Skeletal muscle satellite cell (primary cell): ENCODE data around the gene LRMDA.

Experiments
- H3K27me3 ChIP-seq: 2 replicates; pipeline ENCODE4 v1.7.0; 2013; ENCODE audit warnings: low read length; ENCODE audit not compliant: control insufficient read depth, insufficient read depth
- H3K36me3 ChIP-seq: 2 replicates; pipeline ENCODE4 v1.7.0; 2013; ENCODE audit warnings: mild to moderate bottlenecking, control low read depth, low read length; ENCODE audit not compliant: insufficient read depth
- H3K4me1 ChIP-seq: 2 replicates; pipeline ENCODE4 v1.7.0; 2013; ENCODE audit warnings: low read length; ENCODE audit not compliant: control insufficient read depth, insufficient read depth
- H3K4me2 ChIP-seq: 2 replicates; pipeline ENCODE4 v1.7.0; 2013; ENCODE audit warnings: mild to moderate bottlenecking, low read length
- H3K4me3 ChIP-seq: 2 replicates; pipeline ENCODE4 v1.7.0; 2013; ENCODE audit warnings: low read length
- H3K9ac ChIP-seq: 2 replicates; pipeline ENCODE4 v1.7.0; 2013; ENCODE audit warnings: mild to moderate bottlenecking, low read depth, low read length, moderate library complexity
- H3K9me3 ChIP-seq: replicated peaks from 2 replicates; pipeline ENCODE4 v1.7.0; 2013; ENCODE audit warnings: mild to moderate bottlenecking, control low read depth, low read length

Gene LRMDA

GRCh38 chr10:75540357-75540966 is 109.0 kb downstream of the LRMDA start:
- Histone ChIP-seq H3K4me2 (no peak overlapping the region), H3K9me3 (no peaks in the 10 kb centered on the region), H3K4me1 (no peaks in the 10 kb centered on the region), H3K36me3 (no peaks in the 10 kb centered on the region), H3K4me3 (no peak overlapping the region), H3K9ac (no peak overlapping the region), H3K27me3 (peaks cover 35% of the 10 kb centered on the region)

GRCh38 chr10:75540981-75541380 is 109.6 kb downstream of the LRMDA start:
- Histone ChIP-seq H3K9me3 (no peaks in the 10 kb centered on the region), H3K4me2 (no peak overlapping the region), H3K27me3 (peaks cover 35% of the 10 kb centered on the region), H3K4me3 (no peak overlapping the region), H3K9ac (no peak overlapping the region), H3K36me3 (no peaks in the 10 kb centered on the region), H3K4me1 (no peaks in the 10 kb centered on the region)

- Histone ChIP-seq H3K9ac (no peak overlapping the region), H3K4me2 (no peak overlapping the region), H3K9me3 (no peaks in the 10 kb centered on the region), H3K27me3 (peaks cover 35% of the 10 kb centered on the region), H3K4me1 (no peaks in the 10 kb centered on the region), H3K36me3 (no peaks in the 10 kb centered on the region), H3K4me3 (no peak overlapping the region)
These were observed 110.0 kb downstream of the LRMDA start for GRCh38 chr10:75541411-75541810.

GRCh38 chr10:75542084-75542483 is 110.7 kb downstream of the LRMDA start:
- no peaks in the 10 kb centered on the region for H3K36me3 ChIP-seq
- no peaks in the 10 kb centered on the region for H3K4me1 ChIP-seq
- no peak overlapping the region for H3K9ac ChIP-seq
- no peak overlapping the region for H3K4me2 ChIP-seq
- H3K9me3 ChIP-seq, result no peaks in the 10 kb centered on the region
- H3K4me3 ChIP-seq, result no peak overlapping the region
- H3K27me3 ChIP-seq, result peaks cover 35% of the 10 kb centered on the region

DNA sequence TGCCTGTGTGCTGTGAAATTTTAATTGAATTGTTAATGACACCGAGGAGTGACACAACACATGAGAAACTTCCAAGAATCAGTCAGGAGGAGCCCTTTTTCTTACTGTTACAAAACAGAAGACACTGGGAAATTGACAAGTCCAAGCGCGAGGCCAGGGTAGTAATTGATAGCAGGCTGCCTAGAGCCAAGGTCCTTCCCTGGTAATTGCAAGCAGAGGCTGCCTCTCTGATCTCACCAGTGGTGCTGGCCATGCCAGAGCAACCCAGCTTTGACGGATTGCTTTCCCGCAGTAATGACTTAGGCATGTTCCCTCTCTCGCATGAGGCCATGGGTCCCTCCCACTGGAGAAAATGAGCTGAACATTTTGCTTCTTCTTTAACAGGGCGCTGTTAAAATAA is 111.5 kb downstream of the LRMDA start:
- Histone ChIP-seq H3K4me1 (no peaks in the 10 kb centered on the region), H3K36me3 (no peaks in the 10 kb centered on the region), H3K4me2 (no peak overlapping the region), H3K9ac (no peak overlapping the region), H3K9me3 (no peaks in the 10 kb centered on the region), H3K4me3 (no peak overlapping the region), H3K27me3 (peaks cover 35% of the 10 kb centered on the region)

GRCh38 chr10:75544386-75544785 is 113.0 kb downstream of the LRMDA start:
- Histone ChIP-seq H3K36me3 (no peaks in the 10 kb centered on the region), H3K4me3 (no peak overlapping the region), H3K9ac (no peak overlapping the region), H3K27me3 (peaks cover 28% of the 10 kb centered on the region), H3K9me3 (no peaks in the 10 kb centered on the region), H3K4me2 (no peak overlapping the region), H3K4me1 (no peaks in the 10 kb centered on the region)

GRCh38 chr10:75544993-75545706 is 113.7 kb downstream of the LRMDA start:
- Histone ChIP-seq H3K4me1 (no peaks in the 10 kb centered on the region), H3K9ac (no peak overlapping the region), H3K4me2 (no peak overlapping the region), H3K27me3 (peaks cover 27% of the 10 kb centered on the region), H3K9me3 (no peaks in the 10 kb centered on the region), H3K36me3 (no peaks in the 10 kb centered on the region), H3K4me3 (no peak overlapping the region)

DNA sequence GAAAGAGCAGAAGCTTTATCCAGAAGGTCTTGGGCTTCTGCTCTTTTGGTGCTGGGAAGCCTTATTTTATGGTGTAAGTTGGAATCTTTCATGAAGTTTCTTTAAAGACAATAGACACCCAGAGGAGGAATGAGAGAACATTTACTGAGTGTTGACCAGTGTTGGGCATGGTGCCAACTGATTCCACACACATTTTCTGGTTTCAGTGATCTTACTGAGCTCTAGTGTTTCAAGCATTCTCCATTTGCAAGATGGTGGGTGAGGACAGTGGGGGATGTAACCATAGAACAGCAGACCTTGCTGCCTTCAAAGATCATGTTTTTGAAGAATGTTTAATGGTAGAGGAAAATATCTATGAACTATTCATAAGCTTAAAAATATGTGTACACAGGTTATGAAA is 114.6 kb downstream of the LRMDA start:
- Histone ChIP-seq H3K9ac (no peak overlapping the region), H3K27me3 (peaks cover 19% of the 10 kb centered on the region), H3K4me3 (no peak overlapping the region), H3K9me3 (no peaks in the 10 kb centered on the region), H3K4me1 (no peaks in the 10 kb centered on the region), H3K36me3 (no peaks in the 10 kb centered on the region), H3K4me2 (no peak overlapping the region)

DNA sequence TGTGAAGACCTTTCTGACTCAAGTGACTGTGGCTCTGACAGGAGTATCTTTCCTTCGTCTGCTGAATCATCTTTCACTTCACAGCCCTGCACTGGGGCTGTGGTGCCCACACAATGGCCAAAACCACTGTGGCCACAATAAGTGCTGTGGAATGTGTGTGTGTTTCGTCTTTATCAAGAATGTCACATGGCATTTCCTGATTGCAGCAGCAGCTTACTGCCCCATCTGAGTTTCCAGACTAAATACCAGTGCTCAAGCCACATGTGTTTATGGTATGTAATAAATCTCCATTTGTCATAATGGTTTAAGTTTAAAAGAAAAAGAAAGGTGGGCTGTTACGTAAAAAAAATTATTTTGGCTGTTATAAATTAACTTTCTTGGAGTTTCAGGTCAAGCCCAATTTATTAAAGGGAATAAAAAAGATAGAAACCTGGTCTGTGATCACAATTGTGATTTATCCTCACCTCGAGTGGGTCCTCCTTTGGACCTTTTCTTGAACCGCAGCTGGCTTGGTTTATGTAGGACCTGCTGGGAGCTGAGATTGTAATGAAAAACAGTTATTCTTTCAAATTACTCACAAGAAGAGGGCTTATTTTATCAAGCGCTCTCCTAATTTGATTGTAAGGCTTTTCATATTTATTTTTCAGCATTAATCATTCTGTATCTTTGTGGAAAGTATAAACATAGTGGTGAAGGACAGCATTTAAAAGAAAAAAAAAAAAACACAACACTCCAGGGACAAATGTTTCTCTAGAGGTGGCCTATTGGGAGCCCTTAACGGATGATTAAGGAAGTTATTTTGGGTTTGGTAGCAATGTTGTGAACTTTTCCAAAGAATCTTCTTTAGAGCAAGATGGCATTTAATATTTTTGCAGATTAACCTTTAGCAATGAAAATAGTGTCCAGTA is 116.2 kb downstream of the LRMDA start:
- Histone ChIP-seq H3K9me3 (no peaks in the 10 kb centered on the region), H3K9ac (no peak overlapping the region), H3K4me1 (no peaks in the 10 kb centered on the region), H3K27me3 (peaks cover 17% of the 10 kb centered on the region), H3K36me3 (no peaks in the 10 kb centered on the region), H3K4me2 (no peak overlapping the region), H3K4me3 (no peak overlapping the region)

DNA sequence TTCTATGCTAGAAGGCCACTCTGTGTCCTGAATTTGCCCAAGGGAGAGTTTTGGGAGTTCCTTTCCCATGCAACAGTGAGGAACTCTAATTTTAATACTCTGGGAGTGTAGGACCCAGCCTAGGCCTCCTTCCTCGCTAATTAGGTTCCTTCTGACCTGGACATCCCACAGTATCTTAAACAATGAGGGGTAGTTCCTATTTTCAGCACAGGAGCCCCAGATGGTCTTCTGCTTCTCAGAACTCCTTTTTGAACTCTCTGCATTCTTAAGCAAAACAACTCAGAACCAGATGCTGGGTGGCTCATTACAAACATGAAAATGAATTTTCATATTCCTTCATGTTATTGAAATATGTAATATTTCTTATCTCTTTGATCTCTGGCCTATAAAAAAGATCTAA is 116.9 kb downstream of the LRMDA start:
- Histone ChIP-seq H3K4me1 (no peaks in the 10 kb centered on the region), H3K4me2 (no peak overlapping the region), H3K27me3 (peaks cover 10% of the 10 kb centered on the region), H3K36me3 (no peaks in the 10 kb centered on the region), H3K4me3 (no peak overlapping the region), H3K9ac (no peak overlapping the region), H3K9me3 (no peaks in the 10 kb centered on the region)

DNA sequence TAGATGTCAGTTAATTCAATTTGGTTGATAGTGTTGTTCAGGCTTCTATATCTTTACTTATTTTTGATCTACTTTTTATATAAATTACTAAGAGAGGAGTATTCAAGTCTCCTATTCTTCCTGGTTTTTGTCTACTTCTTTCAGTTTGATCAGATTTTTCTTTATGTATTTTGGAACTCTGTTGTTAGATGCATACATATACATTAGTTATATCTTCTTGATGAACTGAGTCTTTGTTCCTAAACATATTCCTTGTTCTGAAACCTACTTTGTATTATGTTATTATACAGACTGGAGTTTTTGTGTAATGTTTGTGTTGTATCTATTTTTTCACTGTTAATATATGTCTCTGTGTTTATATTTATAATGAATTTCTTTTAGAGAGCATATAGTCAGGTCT is 118.8 kb downstream of the LRMDA start:
- Histone ChIP-seq H3K9me3 (no peaks in the 10 kb centered on the region), H3K27me3 (no peaks in the 10 kb centered on the region), H3K4me1 (no peaks in the 10 kb centered on the region), H3K36me3 (no peaks in the 10 kb centered on the region), H3K4me2 (no peak overlapping the region), H3K9ac (no peak overlapping the region), H3K4me3 (no peak overlapping the region)
